DOHH2 (cell line): ENCODE measurements around the gene TKT.

Experiments used
- H3F3A ChIP-seq: fragments of 200-600 bp; sonication (generic), shearing (Covaris generic); 2 replicates; pipeline ENCODE4 v1.6.0; 2016; ENCODE audit warnings: antibody characterized with exemption, mild to moderate bottlenecking; ENCODE audit not compliant: control insufficient read depth, insufficient read depth
- H3K27ac ChIP-seq: fragments of 200-600 bp; sonication (generic); 2 replicates; pipeline ENCODE4 v1.5.1; 2014; ENCODE audit warnings: low read depth, mild to moderate bottlenecking, low read length, moderate library complexity
- H3K27me3 ChIP-seq: fragments of 200-600 bp; sonication (generic); 2 replicates; pipeline ENCODE4 v1.6.1; 2014; ENCODE audit warnings: mild to moderate bottlenecking, low read length, mixed read lengths; ENCODE audit not compliant: control insufficient read depth
- H3K36me3 ChIP-seq: fragments of 200-600 bp; sonication (generic); 2 replicates; pipeline ENCODE4 v1.6.1; 2014; ENCODE audit warnings: mild to moderate bottlenecking, low read length, moderate library complexity, mixed read lengths; ENCODE audit not compliant: control insufficient read depth
- H3K4me1 ChIP-seq: fragments of 200-600 bp; sonication (generic); 2 replicates; pipeline ENCODE4 v1.6.1; 2014; ENCODE audit warnings: mild to moderate bottlenecking, low read length, mixed read lengths; ENCODE audit not compliant: control insufficient read depth
- H3K4me2 ChIP-seq: fragments of 200-600 bp; sonication (generic); 2 replicates; pipeline ENCODE4 v1.6.0; 2014; ENCODE audit warnings: mild to moderate bottlenecking, low read length, moderate library complexity
- H3K4me3 ChIP-seq: fragments of 200-600 bp; sonication (generic); 2 replicates; pipeline ENCODE4 v1.5.1; 2014; ENCODE audit warnings: mild to moderate bottlenecking, low read length, mixed read lengths
- H3K79me2 ChIP-seq: fragments of 200-600 bp; sonication (generic); 2 replicates; pipeline ENCODE4 v1.6.1; 2014; ENCODE audit warnings: mild to moderate bottlenecking, low read length, mixed read lengths; ENCODE audit not compliant: control insufficient read depth
- H3K9me2 ChIP-seq: fragments of 200-600 bp; sonication (generic); replicated peaks from 2 replicates; pipeline ENCODE4 v1.6.1; 2014; ENCODE audit warnings: mild to moderate bottlenecking, low read length, mixed read lengths; ENCODE audit not compliant: control insufficient read depth
- H3K9me3 ChIP-seq: fragments of 200-600 bp; sonication (generic); 2 replicates; pipeline ENCODE4 v1.6.1; 2014; ENCODE audit warnings: antibody characterized with exemption, low read length, mixed read lengths; ENCODE audit not compliant: control insufficient read depth, insufficient read depth
- H4K20me1 ChIP-seq: fragments of 200-600 bp; sonication (generic); 2 replicates; pipeline ENCODE4 v1.6.0; 2014; ENCODE audit warnings: low read depth, mild to moderate bottlenecking, antibody characterized with exemption, low read length, moderate library complexity; ENCODE audit not compliant: control insufficient read depth, insufficient read depth
- CTCF ChIP-seq: fragments of 200-600 bp; sonication (generic); IDR thresholded peaks from one replicate; pipeline ENCODE4 v1.5.1; 2014; ENCODE audit warnings: antibody characterized with exemption, mild to moderate bottlenecking, low read depth, low read length; ENCODE audit not compliant: poor library complexity, severe bottlenecking
- EZH2phosphoT487 ChIP-seq: fragments of 200-600 bp; sonication (generic); IDR thresholded peaks from 2 replicates; pipeline ENCODE4 v1.6.1; 2017; ENCODE audit warnings: borderline replicate concordance, mild to moderate bottlenecking, antibody characterized with exemption, low read length, moderate library complexity, mixed read lengths

The TKT gene

DNA sequence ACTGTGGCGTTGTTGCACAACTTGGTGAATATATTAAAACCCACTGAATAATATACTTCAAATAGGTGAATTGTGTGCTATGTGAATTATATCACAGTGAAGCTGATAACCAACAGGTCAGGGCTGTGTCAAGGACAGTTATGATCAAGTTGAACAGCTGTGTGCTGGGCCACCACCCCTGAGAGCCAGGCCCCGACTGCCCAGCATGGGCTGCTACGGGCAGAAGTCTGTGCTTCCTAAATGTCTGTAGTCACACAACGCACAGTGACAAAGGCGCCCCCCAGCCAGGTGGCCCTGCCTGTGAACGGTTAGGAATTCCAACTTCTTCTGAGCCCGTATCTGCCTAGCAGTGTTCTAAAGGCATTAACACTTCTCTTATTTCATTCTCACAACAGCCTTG lies 32.8 kb downstream of the TKT start:
- Histone ChIP-seq H3F3A (peaks cover 28% of the 10 kb centered on the region), H3K36me3 (peaks cover 56% of the 10 kb centered on the region)

GRCh38 chr3:53222183-53222901 lies 33.5 kb downstream of the TKT start:
- H3K27me3 ChIP-seq, result no peaks in the 10 kb centered on the region
- H3K27ac ChIP-seq, result no peak overlapping the region
- no peaks in the 10 kb centered on the region for H3K9me2 ChIP-seq
- H3K4me1 ChIP-seq, result peaks cover 15% of the 10 kb centered on the region
- H3K9me3 ChIP-seq, result no peaks in the 10 kb centered on the region
- no peak overlapping the region for H3K4me3 ChIP-seq
- H3K4me2 ChIP-seq, result no peak overlapping the region
- H3F3A ChIP-seq, result peaks cover 24% of the 10 kb centered on the region
- H3K36me3 ChIP-seq, result peaks cover 49% of the 10 kb centered on the region
- TF ChIP-seq CTCF (no peak), EZH2phosphoT487 (no peak)
- peaks cover 2% of the 10 kb centered on the region; the same call in 1 of the 2 replicates for H3K79me2 ChIP-seq
- H4K20me1 ChIP-seq, result no peaks in the 10 kb centered on the region

More for the DNA sequence above, 32.8 kb downstream of the TKT start:
- Histone ChIP-seq H3K9me2 (no peaks in the 10 kb centered on the region), H3K4me1 (peaks cover 9% of the 10 kb centered on the region), H3K27ac (no peak overlapping the region), H3K9me3 (no peaks in the 10 kb centered on the region), H3K79me2 (0 out of 2 replicates have a peak, but pooled peaks cover 2% of the 10 kb centered on the region), H4K20me1 (no peaks in the 10 kb centered on the region), H3K4me3 (no peak overlapping the region), H3K4me2 (no peak overlapping the region), H3K27me3 (no peaks in the 10 kb centered on the region)
- TF ChIP-seq CTCF (no peak), EZH2phosphoT487 (no peak)

GRCh38 chr3:53221827-53222182 lies 34.0 kb downstream of the TKT start:
- Histone ChIP-seq H4K20me1 (no peaks in the 10 kb centered on the region), H3K4me2 (no peak overlapping the region), H3F3A (peaks cover 28% of the 10 kb centered on the region), H3K9me2 (no peaks in the 10 kb centered on the region), H3K79me2 (peaks cover 2% of the 10 kb centered on the region; the same call in 1 of the 2 replicates), H3K4me3 (no peak overlapping the region), H3K27me3 (no peaks in the 10 kb centered on the region), H3K27ac (no peak overlapping the region), H3K9me3 (no peaks in the 10 kb centered on the region), H3K36me3 (peaks cover 44% of the 10 kb centered on the region), H3K4me1 (peaks cover 15% of the 10 kb centered on the region)
- TF ChIP-seq CTCF (no peak), EZH2phosphoT487 (no peak)
